H9 (cell line): Measurements from ENCODE around the gene AHNAK. TPM values are rescaled to one million over a fixed set of nuclear protein-coding genes. Genes with fewer than 3 reads are reported as not detected.

ENCODE experiments used
- DNase-seq: peaks from one replicate; pipeline ENCODE4 v3.0.0-alpha.2; 2017
- H2AFZ ChIP-seq: one replicate; pipeline ENCODE4 v1.6.1; 2013; ENCODE audit warnings: mild to moderate bottlenecking, low read length, control low read depth, moderate library complexity
- H2AK5ac ChIP-seq: 2 replicates; pipeline ENCODE4 v1.6.1; 2013; ENCODE audit warnings: low read length, control low read depth, mixed read lengths; ENCODE audit not compliant: insufficient read length
- H2BK120ac ChIP-seq: one replicate; pipeline ENCODE4 v1.6.1; 2013; ENCODE audit warnings: low read depth, mild to moderate bottlenecking, low read length, control low read depth, inconsistent platforms; ENCODE audit not compliant: poor library complexity, severe bottlenecking
- H2BK12ac ChIP-seq: 2 replicates; pipeline ENCODE4 v1.6.1; 2013; ENCODE audit warnings: low read length, control low read depth, mixed read lengths, low read depth; ENCODE audit not compliant: insufficient read length
- H2BK15ac ChIP-seq: 2 replicates; pipeline ENCODE4 v1.6.1; 2013; ENCODE audit warnings: low read depth, low read length, control low read depth
- H2BK20ac ChIP-seq: one replicate; pipeline ENCODE4 v1.6.1; 2013; ENCODE audit warnings: low read depth, mild to moderate bottlenecking, low read length, control low read depth, inconsistent platforms; ENCODE audit not compliant: poor library complexity, severe bottlenecking
- H2BK5ac ChIP-seq: 2 replicates; pipeline ENCODE4 v1.6.1; 2013; ENCODE audit warnings: low read length, control low read depth, mixed read lengths; ENCODE audit not compliant: insufficient read length
- H3K14ac ChIP-seq: 2 replicates; pipeline ENCODE4 v1.6.1; 2013; ENCODE audit warnings: low read length, control low read depth; ENCODE audit not compliant: insufficient read depth
- H3K18ac ChIP-seq: 2 replicates; pipeline ENCODE4 v1.6.1; 2013; ENCODE audit warnings: low read depth, mild to moderate bottlenecking, mixed read lengths, low read length, control low read depth; ENCODE audit not compliant: insufficient read length
- H3K23ac ChIP-seq: 2 replicates; pipeline ENCODE4 v1.6.1; 2013; ENCODE audit warnings: low read length, control low read depth, mixed read lengths, low read depth; ENCODE audit not compliant: insufficient read length
- H3K23me2 ChIP-seq: 2 replicates; pipeline ENCODE4 v1.6.1; 2013; ENCODE audit warnings: low read depth, mild to moderate bottlenecking, mixed read lengths, low read length, control low read depth; ENCODE audit not compliant: insufficient read length, poor library complexity, severe bottlenecking
- H3K27ac ChIP-seq: 2 replicates; pipeline ENCODE4 v1.5.1; 2013; ENCODE audit warnings: low read length, control low read depth, mixed read lengths, low read depth; ENCODE audit not compliant: insufficient read length
- H3K27me3 ChIP-seq: 2 replicates; pipeline ENCODE4 v1.6.1; 2013; ENCODE audit warnings: low read length, control low read depth, inconsistent platforms; ENCODE audit not compliant: insufficient read depth
- H3K4ac ChIP-seq: 2 replicates; pipeline ENCODE4 v1.6.1; 2013; ENCODE audit warnings: low read depth, mild to moderate bottlenecking, control low read depth, inconsistent platforms, low read length, moderate library complexity
- H3K4me1 ChIP-seq: 2 replicates; pipeline ENCODE4 v1.6.1; 2013; ENCODE audit warnings: low read length, control low read depth, inconsistent platforms; ENCODE audit not compliant: insufficient read depth
- H3K4me2 ChIP-seq: 2 replicates; pipeline ENCODE4 v1.6.1; 2013; ENCODE audit warnings: low read length, control low read depth, mixed read lengths; ENCODE audit not compliant: insufficient read length, insufficient read depth
- H3K56ac ChIP-seq: 2 replicates; pipeline ENCODE4 v1.6.1; 2013; ENCODE audit warnings: low read depth, mild to moderate bottlenecking, mixed read lengths, low read length, control low read depth; ENCODE audit not compliant: insufficient read length
- H3K79me1 ChIP-seq: 2 replicates; pipeline ENCODE4 v1.6.1; 2013; ENCODE audit warnings: low read depth, mild to moderate bottlenecking, moderate library complexity, low read length, control low read depth, inconsistent platforms; ENCODE audit not compliant: insufficient read depth, poor library complexity, severe bottlenecking
- H3K79me2 ChIP-seq: 2 replicates; pipeline ENCODE4 v1.6.1; 2013; ENCODE audit warnings: low read length, control low read depth, inconsistent platforms; ENCODE audit not compliant: insufficient read depth
- H3K9ac ChIP-seq: 2 replicates; pipeline ENCODE4 v1.6.1; 2013; ENCODE audit warnings: low read length, control low read depth, mixed read lengths; ENCODE audit not compliant: insufficient read length; ENCODE audit errors: extremely low read depth
- H3K9me3 ChIP-seq: one replicate; pipeline ENCODE4 v1.6.1; 2013; ENCODE audit warnings: low read depth, low read length, inconsistent platforms; ENCODE audit not compliant: control insufficient read depth
- H3T11ph ChIP-seq: one replicate; pipeline ENCODE4 v1.6.1; 2013; ENCODE audit warnings: mild to moderate bottlenecking, low read length, control low read depth, inconsistent platforms
- H4K20me1 ChIP-seq: one replicate; pipeline ENCODE4 v1.6.1; 2013; ENCODE audit not compliant: control insufficient read depth, insufficient read length, insufficient read depth
- H4K5ac ChIP-seq: 2 replicates; pipeline ENCODE4 v1.6.1; 2013; ENCODE audit warnings: low read depth, mild to moderate bottlenecking, mixed read lengths, low read length, control low read depth; ENCODE audit not compliant: insufficient read length
- H4K8ac ChIP-seq: replicated peaks from 2 replicates; pipeline ENCODE4 v1.6.1; 2013; ENCODE audit warnings: low read length, control low read depth, mixed read lengths, low read depth; ENCODE audit not compliant: insufficient read length
- H4K91ac ChIP-seq: 2 replicates; pipeline ENCODE4 v1.6.1; 2013; ENCODE audit warnings: low read depth, mild to moderate bottlenecking, moderate library complexity, mixed read lengths, low read length, control low read depth; ENCODE audit not compliant: insufficient read length
- H3K27ac Mint-ChIP-seq, 3 experiments: 2 replicates in 2 of 3; 3 replicates in 1 of 3; pipeline ENCODE4 v1.8.0; 2020 to 2021; ENCODE audit warnings: mixed read lengths in 3 of 3, mild to moderate bottlenecking in 1 of 3, moderate library complexity in 1 of 3
- H3K27me3 Mint-ChIP-seq: 2 replicates; pipeline ENCODE4 v1.8.0; 2021; ENCODE audit warnings: low read depth, mild to moderate bottlenecking, moderate library complexity, mixed read lengths
- H3K36me3 Mint-ChIP-seq, 3 experiments: 2 replicates in 2 of 3; 3 replicates in 1 of 3; pipeline ENCODE4 v1.8.0; 2020 to 2021; ENCODE audit warnings: low read depth in 3 of 3, mixed read lengths in 3 of 3; ENCODE audit not compliant: insufficient read depth in 1 of 3
- H3K4me1 Mint-ChIP-seq, 2 experiments: 2 replicates each; pipeline ENCODE4 v1.8.0; 2020; ENCODE audit warnings: mixed read lengths in 2 of 2
- H3K4me3 Mint-ChIP-seq, 2 experiments: 2 replicates in 1 of 2; 3 replicates in 1 of 2; pipeline ENCODE4 v1.8.0; 2020 to 2021; ENCODE audit warnings: mild to moderate bottlenecking in 2 of 2, mixed read lengths in 2 of 2, moderate library complexity in 1 of 2
- H3K9me3 Mint-ChIP-seq, 2 experiments: 2 replicates in 1 of 2; 3 replicates in 1 of 2; pipeline ENCODE4 v1.8.0; 2020; ENCODE audit warnings: mild to moderate bottlenecking in 2 of 2, mixed read lengths in 2 of 2, moderate library complexity in 1 of 2
- CTCF ChIP-seq: fragments of 200-600 bp; sonication (generic); conservative IDR thresholded peaks from 3 replicates; pipeline ENCODE4 v1.8.0; 2021; ENCODE audit warnings: antibody characterized with exemption, mild to moderate bottlenecking
- WGBS: extraction: QIAGEN DNeasy Blood & Tissue Kit; methylation state at CpG from one replicate; pipeline ENCODE4 v1.1.7; 2013; ENCODE audit warnings: missing lambda C conversion rate, low lambda C conversion rate, mixed read lengths; ENCODE audit not compliant: insufficient read length; ENCODE audit errors: extremely low coverage; 5-methylcytosine and 5-hydroxymethylcytosine counted together
- total RNA-seq: library from RNA; stranded (reverse); gene quantifications from 2 replicates; pipeline ENCODE4 v1.2.1, GENCODE V29; 2021

Gene AHNAK
- total RNA-seq, 1 experiment from 2014 or later, result 15.2 TPM

GRCh38 chr11:62501432-62501891, 45.1 kb downstream of the AHNAK start:
- Histone ChIP-seq H3K9ac (no peak overlapping the region), H2AFZ (no peak overlapping the region), H3K79me1 (no peaks in the 10 kb centered on the region), H3K18ac (peak overlapping the region; percentile 58), H2BK15ac (no peak overlapping the region), H3K9me3 (no peaks in the 10 kb centered on the region), H3K4me1 (no peaks in the 10 kb centered on the region; the same call in 1 of the 2 replicates), H2BK20ac (no peak overlapping the region), H4K8ac (no peak overlapping the region), H3K79me2 (no peaks in the 10 kb centered on the region), H3K23ac (no peak overlapping the region), H4K20me1 (no peaks in the 10 kb centered on the region), H3K4ac (no peak overlapping the region), H3K4me2 (no peak overlapping the region), H2BK120ac (no peak overlapping the region), H3K27me3 (no peaks in the 10 kb centered on the region), H2BK5ac (no peak overlapping the region), H2BK12ac (no peak overlapping the region), H3K56ac (no peak overlapping the region), H3K27ac (no peak overlapping the region), H3T11ph (no peak overlapping the region), H2AK5ac (no peak overlapping the region), H3K14ac (no peak overlapping the region), H4K91ac (no peak overlapping the region), H3K23me2 (peaks cover 4% of the 10 kb centered on the region), H4K5ac (no peak overlapping the region)
- H3K4me3 Mint-ChIP-seq, result no peak overlapping the region; a peak in 1 of 5 replicates
- H3K27me3 Mint-ChIP-seq, result peaks cover 41% of the 10 kb centered on the region
- WGBS, result no CpG with 5 or more reads among the region's 11 CpGs
- H3K36me3 Mint-ChIP-seq, result no peaks in the 10 kb centered on the region
- no peak for TF ChIP-seq CTCF
- H3K4me1 Mint-ChIP-seq, result peaks cover 41 to 58% of the 10 kb centered on the region in 2 experiments
- DNase-seq, result no peak
- no peaks in the 10 kb centered on the region for H3K9me3 Mint-ChIP-seq
- no peak overlapping the region; a peak in 1 of 7 replicates for H3K27ac Mint-ChIP-seq
